ENCODE results near the gene DBNL. TPM values are rescaled to one million over a fixed set of nuclear protein-coding genes. Genes with fewer than 3 reads are reported as not detected.
A peak's percentile ranks its signal among the peaks of the same experiment; 100 is the strongest.

DBNL gene
- total and polyA plus RNA-seq, 2 experiments from 2014 or later, result 145 to 175 TPM

DNA sequence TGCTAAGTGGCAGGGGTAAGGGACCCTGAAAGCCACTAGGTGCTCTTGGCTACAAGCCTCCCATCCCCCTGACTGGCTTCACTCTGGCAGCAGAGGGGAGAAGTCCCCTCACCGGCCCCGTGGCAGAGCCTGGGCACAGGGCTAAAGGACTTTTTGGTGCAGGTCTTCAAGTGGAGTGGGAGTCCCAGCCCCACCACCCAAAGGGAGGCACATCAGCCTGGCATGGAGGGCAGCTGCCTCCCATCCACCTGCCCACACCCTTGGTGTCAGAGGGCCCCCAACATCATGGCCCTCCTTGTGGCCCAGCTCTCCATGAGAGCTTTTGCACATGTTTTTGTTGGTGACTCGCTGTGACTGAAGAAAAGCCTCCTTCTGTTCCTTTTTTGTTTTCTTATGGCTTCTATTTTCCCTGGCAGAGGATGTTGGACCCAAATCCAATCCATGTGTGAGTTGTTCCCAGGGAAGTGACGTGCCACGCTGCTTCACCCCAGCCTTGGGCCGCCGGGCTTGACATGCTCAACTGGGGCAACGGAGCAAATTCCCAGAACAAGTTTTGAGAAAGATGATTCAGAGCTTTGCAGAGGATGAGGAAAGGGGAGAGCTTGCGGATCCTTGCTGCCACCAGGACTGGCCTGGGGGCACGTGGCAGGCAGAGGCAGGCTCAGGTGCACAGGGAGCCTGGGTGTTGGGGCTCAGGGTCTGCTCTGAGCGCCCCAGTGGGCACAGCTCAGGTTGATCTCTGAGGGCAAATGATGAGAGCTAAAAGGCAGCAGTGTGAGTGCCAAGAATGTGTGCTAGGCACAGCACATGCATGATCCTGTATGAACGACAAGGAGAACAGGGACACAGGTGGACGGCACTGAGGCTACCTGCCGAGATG, 57.7 kb downstream of the DBNL start:
- Histone ChIP-seq H3K79me2 (ENCODE audit: insufficient read depth) (peaks cover 19% of the 10 kb centered on the region), H2AFZ (0 out of 2 replicates have a peak overlapping the region, but pooled peaks have one; percentile 4), H3K4me3 (no peak overlapping the region), H3K9me2 (ENCODE audit: insufficient read depth) (no peaks in the 10 kb centered on the region), H3K4me2 (ENCODE audit: unreplicated experiment) (no peak overlapping the region), H3K4me1 (ENCODE audit: insufficient read depth) (peaks cover 35% of the 10 kb centered on the region), H3K9me3 (ENCODE audit: low read depth) (no peaks in the 10 kb centered on the region), H3K27me3 (replicated peaks; ENCODE audit: insufficient read depth) (no peaks in the 10 kb centered on the region), H4K20me1 (ENCODE audit: insufficient read depth) (no peaks in the 10 kb centered on the region), H3F3A (ENCODE audit: insufficient read depth) (peaks cover 32% of the 10 kb centered on the region), H3K36me3 (ENCODE audit: low read depth) (no peaks in the 10 kb centered on the region), H3K27ac (peak overlapping the region; percentile 86), H3K9ac (peak overlapping the region; percentile 61)
- in situ Hi-C loops (cut with MboI), result no loop called here
- 34 to 38% methylated on average over 14 of the region's 14 CpGs for WGBS, 2 experiments (ENCODE audit: low coverage in 1 of 2, low lambda C conversion rate in 2 of 2, missing lambda C conversion rate in 2 of 2)
- DNase-seq, result peak; percentile 97
- TF ChIP-seq EZH2phosphoT487 (IDR thresholded peaks at IDR 0.05; ENCODE audit: insufficient read depth, low read depth) (no peak), EZH2 (IDR thresholded peaks at IDR 0.05; ENCODE audit: insufficient read depth, poor library complexity, severe bottlenecking) (no peak)

DNA sequence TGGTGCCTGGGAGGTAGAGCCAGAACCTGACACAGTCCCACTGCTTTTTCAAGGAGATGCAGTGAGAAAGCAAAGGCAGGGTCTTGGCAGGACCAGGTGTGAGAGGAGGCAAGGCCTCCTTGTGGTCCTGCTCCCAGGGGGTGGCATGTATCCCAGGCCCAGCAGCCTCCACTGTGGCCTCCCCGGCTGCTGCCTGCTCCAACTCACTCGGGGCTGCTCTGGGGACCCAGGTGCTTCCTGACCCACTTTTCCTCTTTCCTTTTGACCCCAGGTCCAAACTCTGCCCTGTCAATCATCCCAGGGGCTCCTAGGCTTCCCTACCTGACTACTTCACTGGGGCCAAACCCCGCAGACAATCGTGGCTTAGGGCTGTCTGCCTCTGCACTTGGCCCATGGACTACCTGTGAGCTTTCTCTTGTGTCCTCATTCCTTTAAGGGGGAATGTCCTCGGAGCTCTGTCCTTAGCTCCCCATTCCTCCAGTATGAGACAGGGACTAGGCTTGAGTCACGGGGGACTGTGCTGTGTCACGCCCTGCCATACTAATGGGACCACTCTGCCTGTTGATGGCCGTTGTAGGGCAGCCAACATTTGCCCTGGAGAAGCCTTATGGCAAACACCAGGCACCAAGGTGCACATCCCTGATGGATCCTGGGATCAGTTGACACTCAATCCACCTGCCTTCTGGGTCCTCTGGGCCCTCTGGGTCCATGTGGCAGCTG, 58.5 kb downstream of the DBNL start:
- H3F3A ChIP-seq (ENCODE audit: insufficient read depth), result peaks cover 32% of the 10 kb centered on the region
- no peak overlapping the region for H2AFZ ChIP-seq
- peaks cover 35% of the 10 kb centered on the region for H3K4me1 ChIP-seq (ENCODE audit: insufficient read depth)
- no peak for DNase-seq
- no peaks in the 10 kb centered on the region for H3K9me2 ChIP-seq (ENCODE audit: insufficient read depth)
- in situ Hi-C loops (cut with MboI), result no loop called here
- no peak overlapping the region for H3K4me3 ChIP-seq
- 68 to 75% methylated on average over 8 of the region's 8 CpGs for WGBS, 2 experiments (ENCODE audit: low coverage in 1 of 2, low lambda C conversion rate in 2 of 2, missing lambda C conversion rate in 2 of 2)
- peaks cover 26% of the 10 kb centered on the region for H3K79me2 ChIP-seq (ENCODE audit: insufficient read depth)
- H3K9ac ChIP-seq, result peak overlapping the region; percentile 58
- peak overlapping the region; percentile 86 for H3K27ac ChIP-seq
- H3K9me3 ChIP-seq (ENCODE audit: low read depth), result no peaks in the 10 kb centered on the region
- TF ChIP-seq EZH2phosphoT487 (IDR thresholded peaks at IDR 0.05; ENCODE audit: insufficient read depth, low read depth), result no peak
- no peak for TF ChIP-seq EZH2 (IDR thresholded peaks at IDR 0.05; ENCODE audit: insufficient read depth, poor library complexity, severe bottlenecking)
- no peaks in the 10 kb centered on the region for H3K27me3 ChIP-seq (replicated peaks; ENCODE audit: insufficient read depth)
- H4K20me1 ChIP-seq (ENCODE audit: insufficient read depth), result no peaks in the 10 kb centered on the region
- H3K4me2 ChIP-seq (ENCODE audit: unreplicated experiment), result no peak overlapping the region
- no peaks in the 10 kb centered on the region for H3K36me3 ChIP-seq (ENCODE audit: low read depth)

DNA sequence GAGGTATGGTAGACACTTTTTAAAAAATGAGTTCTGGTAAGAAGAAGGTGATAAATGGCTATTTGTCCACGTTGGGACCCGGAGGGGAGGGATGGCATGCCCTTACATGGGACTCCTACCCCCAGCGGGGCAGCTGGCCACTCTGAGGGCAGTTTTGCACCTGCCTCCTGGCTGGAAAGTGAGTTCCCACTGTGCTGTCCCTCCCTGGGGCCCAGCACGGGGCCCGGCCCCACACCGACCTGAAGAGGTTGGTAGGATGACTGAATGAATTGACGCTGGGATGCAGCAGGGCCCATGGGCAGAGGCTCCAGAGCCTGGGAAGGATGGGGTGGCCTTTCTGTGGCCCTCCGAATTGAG, 59.0 kb downstream of the DBNL start:
- Histone ChIP-seq H3K79me2 (ENCODE audit: insufficient read depth) (peaks cover 26% of the 10 kb centered on the region), H3K9me3 (ENCODE audit: low read depth) (no peaks in the 10 kb centered on the region), H3F3A (ENCODE audit: insufficient read depth) (peaks cover 32% of the 10 kb centered on the region), H2AFZ (no peak overlapping the region), H4K20me1 (ENCODE audit: insufficient read depth) (no peaks in the 10 kb centered on the region), H3K4me2 (ENCODE audit: unreplicated experiment) (no peak overlapping the region), H3K9ac (no peak overlapping the region), H3K27ac (no peak overlapping the region), H3K4me3 (no peak overlapping the region), H3K27me3 (replicated peaks; ENCODE audit: insufficient read depth) (no peaks in the 10 kb centered on the region), H3K4me1 (ENCODE audit: insufficient read depth) (peaks cover 35% of the 10 kb centered on the region), H3K36me3 (ENCODE audit: low read depth) (no peaks in the 10 kb centered on the region), H3K9me2 (ENCODE audit: insufficient read depth) (no peaks in the 10 kb centered on the region)
- no peak for TF ChIP-seq EZH2phosphoT487 (IDR thresholded peaks at IDR 0.05; ENCODE audit: insufficient read depth, low read depth)
- no peak for TF ChIP-seq EZH2 (IDR thresholded peaks at IDR 0.05; ENCODE audit: insufficient read depth, poor library complexity, severe bottlenecking)
- DNase-seq, result no peak
- in situ Hi-C loops (cut with MboI), result no loop called here
- 75 to 82% methylated on average over 8 of the region's 8 CpGs for WGBS, 2 experiments (ENCODE audit: low coverage in 1 of 2, low lambda C conversion rate in 2 of 2, missing lambda C conversion rate in 2 of 2)

DNA sequence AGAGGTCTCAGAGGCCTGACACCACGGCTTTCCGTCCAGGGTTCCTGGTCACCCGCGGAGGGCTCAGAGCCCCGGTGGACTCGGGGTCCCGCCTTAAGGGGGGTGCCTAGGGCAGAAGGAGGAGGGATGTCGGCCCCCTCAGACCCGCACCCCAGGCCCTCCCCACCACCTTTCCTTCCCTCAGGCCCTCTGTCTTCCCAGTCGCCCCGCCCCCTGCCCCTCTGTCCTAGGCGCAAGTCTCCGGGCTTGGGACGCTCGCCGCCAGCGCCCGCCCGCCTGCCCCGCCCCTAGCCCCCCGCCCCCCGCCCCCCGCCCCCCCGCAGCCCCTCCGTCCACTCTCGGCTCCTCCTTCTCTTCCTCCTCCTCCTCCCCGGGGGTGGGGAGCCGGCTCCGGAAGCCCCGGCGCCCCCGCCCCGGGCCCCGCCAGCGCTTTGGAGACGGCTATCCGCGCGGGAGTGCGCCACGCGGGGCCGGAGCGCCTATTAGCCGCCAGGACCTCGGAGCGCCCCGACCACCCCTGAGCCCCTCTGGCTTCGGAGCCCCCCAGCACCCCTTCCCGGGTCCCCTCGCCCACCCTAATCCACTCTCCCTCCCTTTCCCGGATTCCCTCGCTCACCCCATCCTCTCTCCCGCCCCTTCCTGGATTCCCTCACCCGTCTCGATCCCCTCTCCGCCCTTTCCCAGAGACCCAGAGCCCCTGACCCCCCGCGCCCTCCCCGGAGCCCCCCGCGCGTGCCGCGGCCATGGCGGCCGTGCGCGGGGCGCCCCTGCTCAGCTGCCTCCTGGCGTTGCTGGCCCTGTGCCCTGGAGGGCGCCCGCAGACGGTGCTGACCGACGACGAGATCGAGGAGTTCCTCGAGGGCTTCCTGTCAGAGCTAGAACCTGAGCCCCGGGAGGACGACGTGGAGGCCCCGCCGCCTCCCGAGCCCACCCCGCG, 59.7 kb downstream of the DBNL start, which contains the start of gene AEBP1:
Gene AEBP1, plus strand, starts transcription at position 423 of the 937 bp plus-strand sequence. Its CDS starts 321 bp downstream, at position 744.
- Histone ChIP-seq H3F3A (ENCODE audit: insufficient read depth) (peaks cover 32% of the 10 kb centered on the region), H3K4me3 (peak within 1 kb of the TSS; percentile 70), H3K36me3 (ENCODE audit: low read depth) (no peaks in the 10 kb centered on the region), H2AFZ (peak within 1 kb of the TSS; percentile 57), H3K9me3 (ENCODE audit: low read depth) (no peaks in the 10 kb centered on the region), H3K4me2 (ENCODE audit: unreplicated experiment) (peak within 1 kb of the TSS; percentile 76), H3K4me1 (ENCODE audit: insufficient read depth) (peaks cover 35% of the 10 kb centered on the region), H3K79me2 (ENCODE audit: insufficient read depth) (peaks cover 26% of the 10 kb centered on the region), H3K9me2 (ENCODE audit: insufficient read depth) (no peaks in the 10 kb centered on the region), H3K27ac (peak within 1 kb of the TSS; percentile 86), H3K27me3 (replicated peaks; ENCODE audit: insufficient read depth) (no peaks in the 10 kb centered on the region), H4K20me1 (ENCODE audit: insufficient read depth) (no peaks in the 10 kb centered on the region), H3K9ac (peak within 1 kb of the TSS; percentile 85)
- DNase-seq, result peak; percentile 65
- no peak for TF ChIP-seq EZH2phosphoT487 (IDR thresholded peaks at IDR 0.05; ENCODE audit: insufficient read depth, low read depth)
- TF ChIP-seq EZH2 (IDR thresholded peaks at IDR 0.05; ENCODE audit: insufficient read depth, poor library complexity, severe bottlenecking), result no peak
- WGBS, 2 experiments (ENCODE audit: low coverage in 1 of 2, low lambda C conversion rate in 2 of 2, missing lambda C conversion rate in 2 of 2), result 9 to 17% methylated on average over 15 to 86 of the region's 87 CpGs
- in situ Hi-C loops (cut with MboI), result no loop called here
